K562 (cell line): ENCODE results near the gene LRRC4B. TPM values are rescaled to one million over a fixed set of nuclear protein-coding genes. Genes with fewer than 3 reads are reported as not detected.
"Not testable (repeated sequence)": the region's sequence is repeated elsewhere in the genome, so short reads cannot be mapped to it uniquely, and the experiment has no call there.

Experiments used
- ATAC-seq: fragments of 200-7000 bp; cut with Tn5 transposase; 3 replicates; pipeline ENCODE4 v1.9.1; 2020; ENCODE audit warnings: moderate library complexity
- BruUV-seq: library from RNA; stranded (reverse); fragments of 400-500 nt; replicated peaks from 2 replicates; lab custom pipeline; 2021; lab: Mats Ljungman, UMichigan
- CTCF ChIA-PET: fragments of 300-600 bp; formaldehyde crosslinking; extraction: SDS; loops from one replicate; lab custom pipeline; 2021; ENCODE audit warnings: low intra/inter-chr PET ratio; lab: Yijun Ruan, JAX
- POLR2A ChIA-PET: fragments of 300-600, 350-650 bp; sonication (Branson Sonifier 250); formaldehyde crosslinking; extraction: SDS; loops from one replicate; lab custom pipeline; 2021; ENCODE audit warnings: antibody characterized with exemption, inconsistent platforms; lab: Yijun Ruan, JAX
- DNase-seq, 4 experiments: peaks; one replicate each; pipeline versions ENCODE4 v3.0.0 to v3.0.0-alpha.2; 2011 to 2018; ENCODE audit warnings: low spot score in 3 of 4, mixed read lengths in 3 of 4; ENCODE audit errors: extremely low read depth in 1 of 4
- FAIRE-seq: peaks from 2 replicates; lab custom pipeline; 2011; peaks lifted over from hg19 to GRCh38; lab: Jason Lieb, UNC
- H2AFZ ChIP-seq: 2 replicates; pipeline ENCODE4 v1.6.0; 2011; ENCODE audit warnings: low read depth, low read length, control low read depth, inconsistent platforms
- H3K27ac ChIP-seq: fragments of 200-600 bp; 3 replicates; pipeline ENCODE4 v1.8.0; 2011; ENCODE audit warnings: low read depth, mild to moderate bottlenecking, control low read depth, inconsistent platforms, low read length, moderate library complexity, mixed read lengths; ENCODE audit errors: extremely low read depth
- H3K27me3 ChIP-seq, 2 experiments: fragments of 300-600 bp in 1 of 2; 2 replicates in 1 of 2; 3 replicates in 1 of 2; pipeline versions ENCODE4 v1.6.0 to v1.8.0; 2011; ENCODE audit warnings: inconsistent platforms in 2 of 2, low read length in 2 of 2, mild to moderate bottlenecking in 1 of 2, mixed read lengths in 1 of 2, moderate library complexity in 1 of 2; ENCODE audit not compliant: control insufficient read depth in 2 of 2, insufficient read depth in 2 of 2
- H3K36me3 ChIP-seq: fragments of 300-600 bp; 3 replicates; pipeline ENCODE4 v1.8.0; 2011; ENCODE audit warnings: mild to moderate bottlenecking, low read length, inconsistent platforms; ENCODE audit not compliant: control insufficient read depth, insufficient read depth
- H3K4me1 ChIP-seq, 2 experiments: fragments of 200-600 bp in 1 of 2; replicated peaks in 1 of 2; 2 replicates in 1 of 2; 3 replicates in 1 of 2; pipeline versions ENCODE4 v1.5.1 to v1.8.0; 2011; ENCODE audit warnings: inconsistent platforms in 2 of 2, low read length in 2 of 2, mild to moderate bottlenecking in 1 of 2, mixed read lengths in 1 of 2, moderate library complexity in 1 of 2; ENCODE audit not compliant: control insufficient read depth in 2 of 2, insufficient read depth in 2 of 2
- H3K4me2 ChIP-seq: 2 replicates; pipeline ENCODE4 v1.6.1; 2011; ENCODE audit warnings: low read length, control low read depth, inconsistent platforms, mixed read lengths; ENCODE audit not compliant: insufficient read depth
- H3K4me3 ChIP-seq: fragments of 200-600 bp; sonication (generic), shearing (Covaris generic); 2 replicates; pipeline ENCODE4 v1.5.1; 2016; ENCODE audit warnings: control low read depth, inconsistent platforms
- H3K79me2 ChIP-seq: fragments of 200-600 bp; 3 replicates; pipeline ENCODE4 v1.8.0; 2011; ENCODE audit warnings: low read length, inconsistent platforms; ENCODE audit not compliant: control insufficient read depth, insufficient read depth
- H3K9ac ChIP-seq, 2 experiments: 2 replicates each; pipeline versions ENCODE4 v1.6.0 to v1.6.1; 2011; ENCODE audit warnings: low read depth in 2 of 2, low read length in 2 of 2, control low read depth in 1 of 2, inconsistent platforms in 1 of 2, mild to moderate bottlenecking in 1 of 2, mixed read lengths in 1 of 2; ENCODE audit not compliant: insufficient read depth in 1 of 2
- H3K9me1 ChIP-seq: one replicate; pipeline ENCODE4 v1.6.0; 2011; ENCODE audit warnings: inconsistent platforms, mild to moderate bottlenecking, low read length, moderate library complexity; ENCODE audit not compliant: control insufficient read depth, insufficient read depth
- H3K9me3 ChIP-seq: replicated peaks from 2 replicates; pipeline ENCODE4 v1.5.1; 2011; ENCODE audit warnings: low read depth, low read length, inconsistent platforms; ENCODE audit not compliant: control insufficient read depth, insufficient read depth
- H4K20me1 ChIP-seq: replicated peaks from 2 replicates; pipeline ENCODE4 v1.6.1; 2011; ENCODE audit warnings: low read length, inconsistent platforms, mixed read lengths; ENCODE audit not compliant: control insufficient read depth, insufficient read depth
- CHCHD3 ChIP-seq: fragments of 250-450 bp; sonication (Bioruptor Pico); IDR thresholded peaks from 2 replicates; pipeline ENCODE4 v2.1.2; 2022; ENCODE audit warnings: mild to moderate bottlenecking
- RBM25 ChIP-seq: fragments of 200-400 bp; formaldehyde crosslinking; IDR thresholded peaks from 2 replicates; pipeline ENCODE4 v1.6.1; 2018; ENCODE audit warnings: low read length, low read depth, moderate library complexity; ENCODE audit not compliant: severe bottlenecking
- ZEB2 ChIP-seq: fragments of 450-650 bp; IDR thresholded peaks from 2 replicates; pipeline ENCODE4 v1.6.1; 2016
- ZNF121 ChIP-seq: sonication (generic); formaldehyde crosslinking; conservative IDR thresholded peaks from 2 replicates; pipeline ENCODE4 v1.8.0; 2022; ENCODE audit warnings: missing genetic modification reagents
- ZNF512 ChIP-seq: IDR thresholded peaks from 2 replicates; pipeline ENCODE4 v1.6.1; 2016; ENCODE audit warnings: missing genetic modification characterization, missing compliant biosample characterization
- WGBS: fragments of 100-300 bp; shearing (Covaris generic); methylation state at CpG from one replicate; pipeline ENCODE4 v1.1.6; 2016; ENCODE audit warnings: low coverage, mixed read lengths; ENCODE audit not compliant: insufficient coverage; ENCODE audit errors: missing lambda C conversion rate; 5-methylcytosine and 5-hydroxymethylcytosine counted together
- in situ Hi-C: fragments of 300-500 bp; cut with MboI; formaldehyde crosslinking; loops from 4 replicates; pipeline ENCODE4 v1.15.0; 2018; ENCODE audit warnings: inconsistent platforms, mixed read lengths
- intact Hi-C: fragments of 100-400 bp; cut with micrococcal nuclease; formaldehyde crosslinking; loops from 2 replicates; pipeline ENCODE4 v1.14.2; 2022
- polyA plus RNA-seq, 8 experiments: library from polyadenylated mRNA; depleted of rRNA in 4 of 8; stranded (reverse) in 5 of 8; unstranded in 3 of 8; fragments of >200 nt; fragmentation: Nextera tagmentation in 2 of 8; fragmentation: Illumina TruSeq in 1 of 8; extraction: Ambion mirVana in 2 of 8; extraction: Trizol in 1 of 8; gene quantifications; 2 replicates each; pipeline versions ENCODE4 v1.2.1 to v1.2.3, GENCODE V29; 2011 to 2014; ENCODE audit warnings: inconsistent platforms in 1 of 8, missing spikeins in 1 of 8
- total RNA-seq, 7 experiments: library from RNA; depleted of rRNA in 6 of 7; stranded (reverse); fragments of >200 nt in 6 of 7; fragmentation: Illumina TruSeq in 2 of 7; extraction: Trizol in 2 of 7; gene quantifications; 2 replicates each; pipeline versions ENCODE4 v1.2.1 to v1.2.3, GENCODE V29; 2011 to 2021; ENCODE audit warnings: low replicate concordance in 1 of 7

Gene LRRC4B
- total and polyA plus RNA-seq, 9 of the 15 experiments (the other 6 are each of a cell fraction or from before 2014, with no cell fraction given) = 0.18 to 9.6 (median 2.9) TPM; not detected in 2

DNA sequence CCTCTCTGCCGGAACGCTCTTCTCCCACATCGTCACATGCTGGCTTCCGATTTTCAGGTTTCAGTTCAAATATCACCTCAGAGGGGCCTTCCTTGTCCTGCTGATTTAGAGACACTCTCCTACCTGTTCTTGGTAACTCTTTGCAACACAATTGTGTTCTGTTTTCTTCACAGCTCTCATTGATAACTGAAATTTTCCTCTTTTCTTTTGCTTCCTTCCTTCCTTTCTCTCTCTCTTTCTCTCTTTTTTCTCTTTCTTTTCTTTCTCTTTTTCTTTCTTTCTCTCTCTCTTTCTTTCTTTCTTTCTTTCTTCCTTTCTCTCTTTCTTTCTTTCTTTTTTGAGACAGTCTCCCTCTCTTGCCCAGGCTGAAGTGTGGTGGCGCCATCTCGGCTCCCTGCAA lies 12.0 kb upstream of the LRRC4B start:
- CTCF ChIA-PET = no interaction called here
- intact Hi-C loops (no loop called here), in situ Hi-C loops (no loop called here)
- no peak for DNase-seq
- Histone ChIP-seq H4K20me1 (no peaks in the 10 kb centered on the region), H3K4me3 (no peak overlapping the region), H3K9ac (no peak overlapping the region), H3K27me3 (no peaks in the 10 kb centered on the region; a peak in 1 of 5 replicates), H3K9me1 (no peaks in the 10 kb centered on the region), H3K79me2 (no peaks in the 10 kb centered on the region), H3K4me2 (no peak overlapping the region), H3K9me3 (no peaks in the 10 kb centered on the region), H3K36me3 (no peaks in the 10 kb centered on the region), H3K4me1 (peaks cover 12 to 17% of the 10 kb centered on the region in 2 experiments; a peak in 4 of 5 replicates), H3K27ac (no peak overlapping the region), H2AFZ (no peak overlapping the region)
- BruUV-seq = no TSS peak
- TF ChIP-seq ZEB2 (no peak), CHCHD3 (no peak), ZNF512 (tag) (peak; percentile 93), RBM25 (peak; percentile 5)
- WGBS = 92% methylated on average over 6 of the region's 6 CpGs
- no peak for ATAC-seq
- FAIRE-seq = no peak
- POLR2A ChIA-PET = no interaction called here

DNA sequence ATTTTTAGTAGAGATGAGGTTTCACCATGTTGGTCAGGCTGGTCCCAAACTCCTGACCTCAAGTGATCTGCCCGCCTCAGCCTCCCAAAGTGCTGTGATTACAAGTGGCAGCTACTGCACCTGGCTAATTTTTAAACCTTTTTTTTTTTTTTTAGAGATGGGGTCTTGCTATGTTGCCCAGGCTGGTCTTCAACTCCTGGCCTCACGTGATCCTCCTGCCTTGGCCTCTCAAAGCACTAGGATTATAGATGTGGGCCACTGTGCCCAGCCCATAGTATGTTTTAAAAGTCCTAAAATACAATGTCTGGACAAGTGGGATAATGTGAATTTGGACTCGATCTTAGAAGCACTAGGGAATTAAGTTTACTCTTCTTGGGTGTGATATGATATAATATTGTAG lies 8.5 kb upstream of the LRRC4B start:
- in situ Hi-C loops, H3K36me3 ChIP-seq, FAIRE-seq, BruUV-seq, H3K27ac ChIP-seq, CTCF ChIA-PET, H4K20me1 ChIP-seq, H3K9ac ChIP-seq, H2AFZ ChIP-seq, intact Hi-C loops, H3K79me2 ChIP-seq, ATAC-seq, H3K9me3 ChIP-seq, H3K27me3 ChIP-seq, H3K9me1 ChIP-seq, DNase-seq, H3K4me2 ChIP-seq, H3K4me3 ChIP-seq: not testable (repeated sequence)
- peaks cover 7 to 23% of the 10 kb centered on the region in 2 experiments for H3K4me1 ChIP-seq
- TF ChIP-seq RBM25 = peak; percentile 22
- TF ChIP-seq ZNF121 (CRISPR knock-in tag) = peak; percentile 67
- POLR2A ChIA-PET = interaction anchor here (1.0 kb wide), 1 partner anchor 15 kb away, joined by 3 read pairs; no protein-coding TSS in a partner anchor
- 33% methylated on average over 3 of the region's 3 CpGs for WGBS
